ENCODE results near the gene CFLAR.
"Not testable (repeated sequence)": the region's sequence is repeated elsewhere in the genome, so short reads cannot be mapped to it uniquely, and the experiment has no call there.

CFLAR gene

GRCh38 chr2:201130524-201131186, 14.7 kb downstream of the CFLAR start:
- Mint-ChIP-seq H3K9me3 (no peaks in the 10 kb centered on the region), H3K27ac (peak overlapping the region; percentile 98), H3K4me3 (peak overlapping the region; percentile 90), H3K4me1 (peaks cover 52% of the 10 kb centered on the region), H3K36me3 (peaks cover 98% of the 10 kb centered on the region)
- ATAC-seq (peak; percentile 76), DNase-seq (ENCODE audit: low spot score in 2 of 2) (peak in 1 of 2 donors; percentile 72)

GRCh38 chr2:201132518-201132917, 16.6 kb downstream of the CFLAR start:
- Mint-ChIP-seq H3K27ac (peak overlapping the region; percentile 98), H3K4me1 (peaks cover 49% of the 10 kb centered on the region), H3K9me3 (no peaks in the 10 kb centered on the region), H3K4me3 (peak overlapping the region; percentile 90), H3K36me3 (peaks cover 98% of the 10 kb centered on the region)
- peak; percentile 14 for ATAC-seq
- peak in 1 of 2 donors; percentile 46 for DNase-seq (ENCODE audit: low spot score in 2 of 2)

- peaks cover 100% of the 10 kb centered on the region for H3K36me3 Mint-ChIP-seq
- ATAC-seq, result peak; percentile 68
- peak overlapping the region; percentile 62 for H3K4me3 Mint-ChIP-seq
- peaks cover 59% of the 10 kb centered on the region for H3K4me1 Mint-ChIP-seq
- DNase-seq (ENCODE audit: low spot score in 2 of 2), result no peak
- H3K9me3 Mint-ChIP-seq, result no peaks in the 10 kb centered on the region
- H3K27ac Mint-ChIP-seq, result peak overlapping the region; percentile 89
Measured at GRCh38 chr2:201135386-201135785, 19.4 kb downstream of the CFLAR start.

GRCh38 chr2:201136889-201137321, 20.9 kb downstream of the CFLAR start:
- peak overlapping the region; percentile 62 for H3K4me3 Mint-ChIP-seq
- no peak for DNase-seq (ENCODE audit: low spot score in 2 of 2)
- H3K4me1 Mint-ChIP-seq, result peaks cover 69% of the 10 kb centered on the region
- peaks cover 100% of the 10 kb centered on the region for H3K36me3 Mint-ChIP-seq
- ATAC-seq, result no peak
- H3K9me3 Mint-ChIP-seq, result no peaks in the 10 kb centered on the region
- peak overlapping the region; percentile 89 for H3K27ac Mint-ChIP-seq

- Mint-ChIP-seq H3K4me1 (peaks cover 65% of the 10 kb centered on the region), H3K9me3 (no peaks in the 10 kb centered on the region), H3K36me3 (peaks cover 100% of the 10 kb centered on the region), H3K4me3 (peak overlapping the region; percentile 29), H3K27ac (peak overlapping the region; percentile 85)
- no peak for DNase-seq (ENCODE audit: low spot score in 2 of 2)
- peak; percentile 15 for ATAC-seq
Measured at GRCh38 chr2:201137505-201138400, 21.8 kb downstream of the CFLAR start.

- Mint-ChIP-seq H3K4me1 (peaks cover 58% of the 10 kb centered on the region), H3K36me3 (peaks cover 100% of the 10 kb centered on the region), H3K4me3 (peak overlapping the region; percentile 29), H3K27ac (peak overlapping the region; percentile 83), H3K9me3 (no peaks in the 10 kb centered on the region)
- ATAC-seq (no peak), DNase-seq (ENCODE audit: low spot score in 2 of 2) (no peak)
Measured at GRCh38 chr2:201138401-201138970, 22.5 kb downstream of the CFLAR start.

- Mint-ChIP-seq H3K36me3 (peaks cover 100% of the 10 kb centered on the region), H3K4me1 (peaks cover 56% of the 10 kb centered on the region), H3K4me3 (peak overlapping the region; percentile 29), H3K27ac (peak overlapping the region; percentile 83)
- DNase-seq (ENCODE audit: low spot score in 2 of 2); ATAC-seq; H3K9me3 Mint-ChIP-seq: not testable (repeated sequence)
Measured at GRCh38 chr2:201138986-201139781, 23.2 kb downstream of the CFLAR start.

GRCh38 chr2:201139836-201140604, 24.1 kb downstream of the CFLAR start:
- Mint-ChIP-seq H3K4me1 (peaks cover 55% of the 10 kb centered on the region), H3K4me3 (peak overlapping the region; percentile 15), H3K27ac (peak overlapping the region; percentile 83), H3K9me3 (no peaks in the 10 kb centered on the region), H3K36me3 (peaks cover 100% of the 10 kb centered on the region)
- DNase-seq (ENCODE audit: low spot score in 2 of 2), result no peak
- ATAC-seq, result no peak

- DNase-seq (ENCODE audit: low spot score in 2 of 2) (no peak), ATAC-seq (no peak)
- H3K27ac Mint-ChIP-seq, result peak overlapping the region; percentile 32
- peaks cover 100% of the 10 kb centered on the region for H3K36me3 Mint-ChIP-seq
- no peaks in the 10 kb centered on the region for H3K9me3 Mint-ChIP-seq
- peaks cover 36% of the 10 kb centered on the region for H3K4me1 Mint-ChIP-seq
- no peak overlapping the region for H3K4me3 Mint-ChIP-seq
Measured at GRCh38 chr2:201144101-201145051, 28.4 kb downstream of the CFLAR start.

- no peaks in the 10 kb centered on the region for H3K9me3 Mint-ChIP-seq
- peaks cover 56% of the 10 kb centered on the region for H3K4me1 Mint-ChIP-seq
- H3K27ac Mint-ChIP-seq, result peak overlapping the region; percentile 63
- DNase-seq (ENCODE audit: low spot score in 2 of 2), result no peak
- peaks cover 100% of the 10 kb centered on the region for H3K36me3 Mint-ChIP-seq
- H3K4me3 Mint-ChIP-seq, result no peak overlapping the region
- ATAC-seq, result no peak
Measured at GRCh38 chr2:201148434-201148990, 32.5 kb downstream of the CFLAR start.

GRCh38 chr2:201149064-201149820, 33.3 kb downstream of the CFLAR start:
- no peak for DNase-seq (ENCODE audit: low spot score in 2 of 2)
- peak overlapping the region; percentile 92 for H3K27ac Mint-ChIP-seq

GRCh38 chr2:201149821-201150165, 33.8 kb downstream of the CFLAR start:
- Mint-ChIP-seq H3K4me3 (peak overlapping the region; percentile 27), H3K27ac (peak overlapping the region; percentile 92), H3K4me1 (peaks cover 62% of the 10 kb centered on the region), H3K36me3 (peaks cover 100% of the 10 kb centered on the region)
- H3K9me3 Mint-ChIP-seq; DNase-seq (ENCODE audit: low spot score in 2 of 2); ATAC-seq: not testable (repeated sequence)

More at GRCh38 chr2:201149064-201149820, 33.3 kb downstream of the CFLAR start:
- no peak for ATAC-seq
- Mint-ChIP-seq H3K9me3 (no peaks in the 10 kb centered on the region), H3K36me3 (peaks cover 100% of the 10 kb centered on the region), H3K4me3 (peak overlapping the region; percentile 27), H3K4me1 (peaks cover 57% of the 10 kb centered on the region)
